ENCODE results near the gene POU5F1.

GRCh38 chr6:31205638-31206037, 35.2 kb upstream of the POU5F1 start:
- no peak for TF ChIP-seq CTCF (IDR thresholded peaks at IDR 0.05; ENCODE audit: low read depth, low read length)
- TF ChIP-seq POLR2A (IDR thresholded peaks at IDR 0.05; ENCODE audit: extremely low read depth, insufficient read length), result no peak
- no peak for TF ChIP-seq MAX (IDR thresholded peaks at IDR 0.05; ENCODE audit: low read depth, low read length)

All from NB4 (cell line).